ENCODE results near the gene CLUH. TPM values are rescaled to one million over a fixed set of nuclear protein-coding genes. Genes with fewer than 3 reads are reported as not detected.

Gene CLUH
- total and polyA plus RNA-seq, 3 experiments from 2014 or later, result 17.8 to 146 (median 142) TPM

GRCh38 chr17:2724784-2725164 is 13.2 kb upstream of the CLUH start:
- H3K27ac ChIP-seq (ENCODE audit: low read depth, low read length), result no peak overlapping the region
- no peaks in the 10 kb centered on the region for H3K9me3 ChIP-seq (ENCODE audit: low read length)
- Mint-ChIP-seq H3K9me3 (peaks cover 0 to 2% (median 0%) of the 10 kb centered on the region in 5 donors), H3K4me1 (peaks cover 4 to 7% (median 6%) of the 10 kb centered on the region in 3 donors), H3K4me3 (peak overlapping the region in 1 of 7 donors; percentile 39), H3K36me3 (peaks cover 0 to 4% (median 0%) of the 10 kb centered on the region in 3 donors), H3K27me3 (peaks cover 22 to 35% of the 10 kb centered on the region in 2 donors), H3K27ac (peak overlapping the region in 1 of 8 donors; percentile 65)
- no peak for DNase-seq
- H3K27me3 ChIP-seq (ENCODE audit: insufficient read depth, low read length, poor library complexity, severe bottlenecking), result peaks cover 4% of the 10 kb centered on the region
- ChIA-PET POLR2A (interaction anchor here (0.7 kb wide), 1 partner anchor 90 kb away, joined by 3 read pairs; no protein-coding TSS in a partner anchor), CTCF (interaction anchor here (1.0 to 1.7 kb wide), 2 partner anchors 123 to 209 kb away, joined by 3 read pairs; no protein-coding TSS in a partner anchor)
- no peaks in the 10 kb centered on the region for H3K36me3 ChIP-seq (ENCODE audit: insufficient read depth, low read length)
- H3K4me3 ChIP-seq (ENCODE audit: low read length), result no peak overlapping the region
- H3K4me1 ChIP-seq (ENCODE audit: insufficient read depth, low read length), result no peaks in the 10 kb centered on the region

GRCh38 chr17:2723997-2724783 is 12.6 kb upstream of the CLUH start:
- DNase-seq, result peak in 1 of 5 donors; percentile 15
- no peak overlapping the region for H3K4me3 ChIP-seq (ENCODE audit: low read length)
- Mint-ChIP-seq H3K36me3 (peaks cover 0 to 4% (median 0%) of the 10 kb centered on the region in 3 donors), H3K27me3 (peaks cover 20 to 32% of the 10 kb centered on the region in 2 donors), H3K4me1 (peaks cover 4 to 7% (median 6%) of the 10 kb centered on the region in 3 donors), H3K27ac (no peak overlapping the region), H3K9me3 (peaks cover 0 to 2% (median 0%) of the 10 kb centered on the region in 5 donors), H3K4me3 (peak overlapping the region in 3 of 7 donors; percentile 19 to 41 (median 34))
- H3K36me3 ChIP-seq (ENCODE audit: insufficient read depth, low read length), result no peaks in the 10 kb centered on the region
- no peaks in the 10 kb centered on the region for H3K4me1 ChIP-seq (ENCODE audit: insufficient read depth, low read length)
- POLR2A ChIA-PET, result interaction anchor here (0.7 kb wide), 1 partner anchor 91 kb away, joined by 3 read pairs; no protein-coding TSS in a partner anchor
- no peaks in the 10 kb centered on the region for H3K9me3 ChIP-seq (ENCODE audit: low read length)
- CTCF ChIA-PET, result interaction anchor here (1.0 to 1.7 kb wide), 2 partner anchors 123 to 208 kb away, joined by 3 read pairs; no protein-coding TSS in a partner anchor
- no peak overlapping the region for H3K27ac ChIP-seq (ENCODE audit: low read depth, low read length)
- H3K27me3 ChIP-seq (ENCODE audit: insufficient read depth, low read length, poor library complexity, severe bottlenecking), result peaks cover 4% of the 10 kb centered on the region

GRCh38 chr17:2723505-2723996 is 12.0 kb upstream of the CLUH start:
- Mint-ChIP-seq H3K9me3 (peaks cover 0 to 2% (median 0%) of the 10 kb centered on the region in 5 donors), H3K27me3 (peaks cover 17 to 29% of the 10 kb centered on the region in 2 donors), H3K4me3 (peak overlapping the region in 5 of 7 donors; percentile 2 to 80 (median 37)), H3K4me1 (peaks cover 4 to 7% (median 6%) of the 10 kb centered on the region in 3 donors), H3K36me3 (peaks cover 0 to 4% (median 0%) of the 10 kb centered on the region in 3 donors), H3K27ac (no peak overlapping the region)
- Histone ChIP-seq H3K4me3 (ENCODE audit: low read length) (no peak overlapping the region), H3K36me3 (ENCODE audit: insufficient read depth, low read length) (no peaks in the 10 kb centered on the region), H3K9me3 (ENCODE audit: low read length) (no peaks in the 10 kb centered on the region), H3K4me1 (ENCODE audit: insufficient read depth, low read length) (no peaks in the 10 kb centered on the region), H3K27me3 (ENCODE audit: insufficient read depth, low read length, poor library complexity, severe bottlenecking) (peaks cover 4% of the 10 kb centered on the region), H3K27ac (ENCODE audit: low read depth, low read length) (no peak overlapping the region)
- ChIA-PET CTCF (no interaction called here), POLR2A (no interaction called here)
- DNase-seq, result no peak

- H3K4me3 Mint-ChIP-seq, result no peak overlapping the region
These were observed 11.0 kb upstream of the CLUH start for GRCh38 chr17:2722611-2723010.

GRCh38 chr17:2721603-2722002 is 10.0 kb upstream of the CLUH start:
- Histone ChIP-seq H3K4me1 (ENCODE audit: insufficient read depth, low read length) (no peaks in the 10 kb centered on the region), H3K27ac (ENCODE audit: low read depth, low read length) (no peak overlapping the region), H3K9me3 (ENCODE audit: low read length) (no peaks in the 10 kb centered on the region), H3K4me3 (ENCODE audit: low read length) (no peak overlapping the region), H3K36me3 (ENCODE audit: insufficient read depth, low read length) (no peaks in the 10 kb centered on the region), H3K27me3 (ENCODE audit: insufficient read depth, low read length, poor library complexity, severe bottlenecking) (no peaks in the 10 kb centered on the region)
- no peak for DNase-seq
- ChIA-PET POLR2A (no interaction called here), CTCF (no interaction called here)
- Mint-ChIP-seq H3K27ac (no peak overlapping the region), H3K9me3 (peaks cover 0 to 2% (median 0%) of the 10 kb centered on the region in 5 donors), H3K36me3 (peaks cover 0 to 4% (median 0%) of the 10 kb centered on the region in 3 donors), H3K27me3 (peaks cover 10 to 19% of the 10 kb centered on the region in 2 donors), H3K4me1 (peaks cover 4 to 7% (median 6%) of the 10 kb centered on the region in 3 donors), H3K4me3 (no peak overlapping the region)

More at GRCh38 chr17:2722611-2723010, 11.0 kb upstream of the CLUH start:
- Histone ChIP-seq H3K4me3 (ENCODE audit: low read length) (no peak overlapping the region), H3K27me3 (ENCODE audit: insufficient read depth, low read length, poor library complexity, severe bottlenecking) (peaks cover 4% of the 10 kb centered on the region), H3K9me3 (ENCODE audit: low read length) (no peaks in the 10 kb centered on the region), H3K4me1 (ENCODE audit: insufficient read depth, low read length) (no peaks in the 10 kb centered on the region), H3K36me3 (ENCODE audit: insufficient read depth, low read length) (no peaks in the 10 kb centered on the region), H3K27ac (ENCODE audit: low read depth, low read length) (no peak overlapping the region)
- no peak overlapping the region for H3K27ac Mint-ChIP-seq
- CTCF ChIA-PET, result no interaction called here
- POLR2A ChIA-PET, result no interaction called here
- H3K4me1 Mint-ChIP-seq, result peaks cover 4 to 7% (median 6%) of the 10 kb centered on the region in 3 donors
- peaks cover 0 to 4% (median 0%) of the 10 kb centered on the region in 3 donors for H3K36me3 Mint-ChIP-seq
- DNase-seq, result no peak
- H3K9me3 Mint-ChIP-seq, result peaks cover 0 to 2% (median 0%) of the 10 kb centered on the region in 5 donors
- H3K27me3 Mint-ChIP-seq, result peaks cover 16 to 28% of the 10 kb centered on the region in 2 donors

GRCh38 chr17:2719861-2720260 is 8.3 kb upstream of the CLUH start:
- Histone ChIP-seq H3K27ac (ENCODE audit: low read depth, low read length) (no peak overlapping the region), H3K4me3 (ENCODE audit: low read length) (no peak overlapping the region), H3K9me3 (ENCODE audit: low read length) (no peaks in the 10 kb centered on the region), H3K27me3 (ENCODE audit: insufficient read depth, low read length, poor library complexity, severe bottlenecking) (no peaks in the 10 kb centered on the region), H3K36me3 (ENCODE audit: insufficient read depth, low read length) (no peaks in the 10 kb centered on the region), H3K4me1 (ENCODE audit: insufficient read depth, low read length) (no peaks in the 10 kb centered on the region)
- no peak overlapping the region for H3K4me3 Mint-ChIP-seq
- H3K27ac Mint-ChIP-seq, result no peak overlapping the region
- ChIA-PET CTCF (no interaction called here), POLR2A (no interaction called here)
- no peak for DNase-seq
- no peaks in the 10 kb centered on the region for H3K4me1 Mint-ChIP-seq
- peaks cover 3 to 9% of the 10 kb centered on the region in 2 donors for H3K27me3 Mint-ChIP-seq
- H3K9me3 Mint-ChIP-seq, result peaks cover 0 to 2% (median 0%) of the 10 kb centered on the region in 5 donors
- no peaks in the 10 kb centered on the region for H3K36me3 Mint-ChIP-seq

GRCh38 chr17:2718150-2718938 is 6.8 kb upstream of the CLUH start:
- peaks cover under 1 to 5% of the 10 kb centered on the region in 2 donors for H3K27me3 Mint-ChIP-seq
- ChIA-PET CTCF (no interaction called here), POLR2A (no interaction called here)
- H3K27ac Mint-ChIP-seq, result no peak overlapping the region
- H3K4me1 Mint-ChIP-seq, result no peaks in the 10 kb centered on the region
- H3K9me3 Mint-ChIP-seq, result peaks cover 0 to 2% (median 0%) of the 10 kb centered on the region in 5 donors
- Histone ChIP-seq H3K4me1 (ENCODE audit: insufficient read depth, low read length) (no peaks in the 10 kb centered on the region), H3K36me3 (ENCODE audit: insufficient read depth, low read length) (no peaks in the 10 kb centered on the region), H3K27me3 (ENCODE audit: insufficient read depth, low read length, poor library complexity, severe bottlenecking) (no peaks in the 10 kb centered on the region), H3K4me3 (ENCODE audit: low read length) (no peak overlapping the region), H3K27ac (ENCODE audit: low read depth, low read length) (no peak overlapping the region), H3K9me3 (ENCODE audit: low read length) (no peaks in the 10 kb centered on the region)
- no peak for DNase-seq
- no peak overlapping the region for H3K4me3 Mint-ChIP-seq
- H3K36me3 Mint-ChIP-seq, result no peaks in the 10 kb centered on the region

All from CD8-positive, alpha-beta memory T cell (primary cell).